ENCODE results near the gene IFI35.
"Not testable (repeated sequence)": the region's sequence is repeated elsewhere in the genome, so short reads cannot be mapped to it uniquely, and the experiment has no call there.

The IFI35 gene

GRCh38 chr17:43006639-43007551, at the start of gene IFI35:
Gene IFI35, plus strand, starts transcription at chr17:43006784. Its CDS starts 164 bp downstream, at chr17:43006948.
- peak within 1 kb of the TSS; percentile 75 for H3K4me3 ChIP-seq (ENCODE audit: low read length)
- TF ChIP-seq ZNF274 (IDR thresholded peaks at IDR 0.05; ENCODE audit: low read depth, low read length), result no peak

- TF ChIP-seq ZNF274 (IDR thresholded peaks at IDR 0.05; ENCODE audit: low read depth, low read length), result no peak
- H3K4me3 ChIP-seq (ENCODE audit: low read length), result peak within 1 kb of the TSS; percentile 87
Observed at GRCh38 chr17:42964161-42964932, 42.2 kb upstream of the IFI35 start, which contains the start of gene AARSD1. Gene AARSD1, minus strand, starts transcription at chr17:42964454. Its CDS starts 14 bp downstream, at chr17:42964440.

DNA sequence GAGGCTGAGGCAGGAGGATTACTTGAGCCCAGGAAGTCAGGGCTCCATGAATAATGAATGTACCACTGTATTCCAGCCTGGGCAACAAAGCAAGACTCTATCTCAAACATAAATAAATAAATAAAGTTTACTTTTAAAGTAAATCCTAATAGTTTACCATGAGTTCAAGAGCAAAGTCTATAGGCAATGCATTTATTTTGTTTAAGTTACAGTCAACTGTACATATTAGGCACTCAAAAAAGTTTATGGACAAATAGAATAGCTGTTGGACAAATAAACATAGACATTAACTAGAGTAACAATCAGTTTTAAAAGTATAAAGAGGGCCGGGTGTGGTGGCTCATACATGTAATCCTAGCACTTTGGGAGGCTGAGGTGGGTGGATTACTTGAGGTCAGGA, 38.7 kb upstream of the IFI35 start:
- TF ChIP-seq ZNF274 (IDR thresholded peaks at IDR 0.05; ENCODE audit: low read depth, low read length), result no peak
- H3K4me3 ChIP-seq (ENCODE audit: low read length), result no peak overlapping the region

DNA sequence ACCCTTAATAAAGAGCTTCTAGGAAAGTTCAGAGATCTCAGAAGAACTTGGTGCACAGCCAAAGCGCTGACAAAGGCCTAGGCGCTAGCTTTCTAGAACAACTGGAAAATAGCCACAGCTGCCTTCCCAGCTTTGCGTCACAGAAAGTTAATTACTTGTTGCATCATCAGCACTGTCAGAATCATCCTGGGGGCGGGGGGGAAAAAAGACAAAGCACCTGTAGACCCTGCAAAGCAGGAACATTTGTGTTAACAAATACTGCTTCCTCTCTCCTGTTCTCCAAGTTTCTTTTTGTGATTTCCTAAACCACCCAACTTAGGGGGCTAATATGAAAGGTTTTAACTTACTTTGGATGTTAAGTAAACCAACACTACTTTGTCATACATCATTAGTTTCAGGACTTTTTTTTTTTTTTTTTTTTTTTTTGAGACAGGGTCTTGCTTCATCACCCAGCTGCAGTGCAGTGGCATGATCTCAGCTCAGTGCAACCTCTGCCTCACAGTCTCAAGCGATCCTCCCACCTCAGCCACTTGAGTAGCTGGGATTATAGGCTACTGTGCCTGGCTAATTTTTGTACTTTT, 37.5 kb upstream of the IFI35 start:
- TF ChIP-seq ZNF274 (IDR thresholded peaks at IDR 0.05; ENCODE audit: low read depth, low read length), result no peak
- no peak overlapping the region for H3K4me3 ChIP-seq (ENCODE audit: low read length)

GRCh38 chr17:42971589-42971988, 35.0 kb upstream of the IFI35 start:
- no peak for TF ChIP-seq ZNF274 (IDR thresholded peaks at IDR 0.05; ENCODE audit: low read depth, low read length)
- no peak overlapping the region for H3K4me3 ChIP-seq (ENCODE audit: low read length)

DNA sequence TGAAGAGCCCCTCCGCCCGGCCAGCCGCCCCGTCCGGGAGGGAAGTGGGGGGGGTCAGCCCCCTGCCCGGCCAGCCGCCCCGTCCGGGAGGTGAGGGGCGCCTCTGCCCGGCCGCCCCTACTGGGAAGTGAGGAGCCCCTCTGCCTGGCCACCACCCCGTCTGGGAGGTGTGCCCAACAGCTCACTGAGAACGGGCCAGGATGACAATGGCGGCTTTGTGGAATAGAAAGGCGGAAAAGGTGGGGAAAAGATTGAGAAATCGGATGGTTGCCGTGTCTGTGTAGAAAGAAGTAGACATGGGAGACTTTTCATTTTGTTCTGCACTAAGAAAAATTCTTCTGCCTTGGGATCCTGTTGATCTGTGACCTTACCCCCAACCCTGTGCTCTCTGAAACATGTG, 33.3 kb upstream of the IFI35 start:
- H3K4me3 ChIP-seq (ENCODE audit: low read length), result not testable (repeated sequence)

GRCh38 chr17:42975265-42975664, 31.3 kb upstream of the IFI35 start:
- no peak overlapping the region for H3K4me3 ChIP-seq (ENCODE audit: low read length)
- TF ChIP-seq ZNF274 (IDR thresholded peaks at IDR 0.05; ENCODE audit: low read depth, low read length), result no peak

GRCh38 chr17:42975701-42976100, 30.9 kb upstream of the IFI35 start:
- H3K4me3 ChIP-seq (ENCODE audit: low read length), result not testable (repeated sequence)

GRCh38 chr17:42979511-42980273, 26.9 kb upstream of the IFI35 start, which contains the start of gene PTGES3L:
Gene PTGES3L, minus strand, starts transcription at chr17:42980080. Its CDS starts 27 bp downstream, at chr17:42980053.
- no peak for TF ChIP-seq ZNF274 (IDR thresholded peaks at IDR 0.05; ENCODE audit: low read depth, low read length)
- H3K4me3 ChIP-seq (ENCODE audit: low read length), result peak within 1 kb of the TSS; percentile 85

DNA sequence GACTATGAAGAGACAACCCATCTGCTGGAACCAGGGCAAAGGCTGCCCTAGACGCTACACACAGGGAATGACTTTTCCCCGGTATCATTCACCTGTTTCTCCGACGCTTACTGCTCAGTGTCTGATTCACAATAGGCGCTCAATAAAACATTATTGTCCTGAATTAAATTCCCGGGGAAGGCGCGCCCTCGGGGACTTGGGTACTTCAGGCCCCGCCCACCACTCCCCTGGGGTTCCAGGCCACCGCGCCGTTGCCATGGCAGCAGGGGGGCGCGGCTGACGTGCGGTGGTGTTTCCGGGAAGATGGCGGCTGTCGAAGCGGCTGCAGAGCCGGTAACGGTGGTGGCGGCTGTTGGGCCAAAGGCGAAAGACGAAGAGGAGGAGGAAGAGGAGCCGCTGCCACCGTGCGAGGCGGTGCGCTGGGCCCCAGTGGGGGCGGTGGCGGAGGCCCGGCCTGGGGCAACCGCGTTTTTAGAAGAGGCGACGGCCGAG, 26.3 kb upstream of the IFI35 start, which contains the start of gene RUNDC1:
RUNDC1 (plus strand) TSS at position 292 of the 492 bp plus-strand sequence; CDS start at position 304, 12 bp downstream.
- TF ChIP-seq ZNF274 (IDR thresholded peaks at IDR 0.05; ENCODE audit: low read depth, low read length), result no peak
- peak within 1 kb of the TSS; percentile 85 for H3K4me3 ChIP-seq (ENCODE audit: low read length)

DNA sequence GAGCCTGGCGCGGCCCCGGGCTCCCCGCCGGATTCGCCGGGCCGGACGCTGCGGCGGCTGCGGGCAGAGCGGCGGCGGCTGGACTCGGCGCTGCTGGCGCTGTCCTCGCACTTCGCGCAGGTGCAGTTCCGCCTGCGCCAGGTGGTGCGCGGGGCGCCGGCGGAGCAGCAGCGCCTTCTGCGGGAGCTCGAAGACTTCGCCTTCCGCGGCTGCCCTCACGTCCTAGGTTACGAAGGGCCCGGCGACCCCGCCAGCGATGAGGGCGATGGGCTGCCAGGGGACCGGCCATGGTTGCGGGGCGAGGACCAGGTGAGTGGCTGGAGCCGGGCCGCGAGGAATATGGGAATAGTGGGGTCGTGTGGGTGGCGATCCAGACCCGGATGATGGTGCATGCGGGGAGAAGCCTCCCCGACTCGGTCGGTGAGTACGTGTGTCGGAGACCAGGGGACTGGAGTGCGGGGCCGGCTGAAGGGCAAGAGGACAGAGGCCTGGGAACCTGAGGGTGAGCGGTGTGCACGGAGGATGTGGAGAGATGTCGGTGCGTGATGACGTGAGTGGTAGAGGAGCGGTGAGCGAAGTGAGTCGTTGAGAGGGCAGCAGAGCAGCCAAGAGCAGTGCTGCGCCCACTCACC, 25.7 kb upstream of the IFI35 start:
- no peak for TF ChIP-seq ZNF274 (IDR thresholded peaks at IDR 0.05; ENCODE audit: low read depth, low read length)
- H3K4me3 ChIP-seq (ENCODE audit: low read length), result peak overlapping the region; percentile 85

GRCh38 chr17:42982266-42982665, 24.3 kb upstream of the IFI35 start:
- H3K4me3 ChIP-seq (ENCODE audit: low read length), result no peak overlapping the region
- no peak for TF ChIP-seq ZNF274 (IDR thresholded peaks at IDR 0.05; ENCODE audit: low read depth, low read length)

DNA sequence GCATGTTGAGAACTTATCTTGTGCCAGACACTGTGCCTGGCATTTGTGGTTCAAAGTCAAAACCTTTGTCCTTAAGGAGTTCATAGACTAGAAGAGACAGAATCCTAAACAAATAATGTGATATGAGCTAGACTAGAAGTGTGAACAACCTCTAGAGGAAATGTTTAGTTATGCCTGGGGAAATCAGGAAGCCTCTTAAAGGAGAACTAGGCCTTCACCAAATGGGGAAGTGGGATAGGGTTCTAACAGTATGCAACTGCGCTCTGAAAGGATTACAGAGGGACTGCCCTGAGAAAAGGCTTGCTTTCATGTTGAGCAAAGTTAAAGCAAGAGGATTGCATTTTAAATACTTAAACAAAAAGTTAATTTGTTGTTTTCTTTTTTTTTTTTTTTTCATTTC, 21.4 kb upstream of the IFI35 start:
- no peak for TF ChIP-seq ZNF274 (IDR thresholded peaks at IDR 0.05; ENCODE audit: low read depth, low read length)
- H3K4me3 ChIP-seq (ENCODE audit: low read length), result no peak overlapping the region
